Keratinocyte (primary cell): ENCODE data around the gene TMEM14B.
"Not testable (repeated sequence)": the region's sequence is repeated elsewhere in the genome, so short reads cannot be mapped to it uniquely, and the experiment has no call there.

Source experiments
- EZH2 ChIP-seq: IDR thresholded peaks from one replicate; pipeline ENCODE4 v1.6.1; 2012; ENCODE audit warnings: inconsistent platforms, mild to moderate bottlenecking, low read length, moderate library complexity
- TF ChIP-seq, protein P1 (sequence below), 3 experiments: IDR thresholded peaks in 1 of 3; conservative IDR thresholded peaks in 1 of 3; optimal IDR thresholded peaks in 1 of 3; 2 replicates in 2 of 3; 3 replicates in 1 of 3; pipeline versions ENCODE3 to v1.5.1; 2011; ENCODE audit warnings: low read length in 3 of 3, mild to moderate bottlenecking in 3 of 3, moderate library complexity in 2 of 3, control low read depth in 1 of 3, inconsistent platforms in 1 of 3; ENCODE audit not compliant: insufficient read depth in 2 of 3; ENCODE audit errors: extremely low read depth in 1 of 3

DNA sequence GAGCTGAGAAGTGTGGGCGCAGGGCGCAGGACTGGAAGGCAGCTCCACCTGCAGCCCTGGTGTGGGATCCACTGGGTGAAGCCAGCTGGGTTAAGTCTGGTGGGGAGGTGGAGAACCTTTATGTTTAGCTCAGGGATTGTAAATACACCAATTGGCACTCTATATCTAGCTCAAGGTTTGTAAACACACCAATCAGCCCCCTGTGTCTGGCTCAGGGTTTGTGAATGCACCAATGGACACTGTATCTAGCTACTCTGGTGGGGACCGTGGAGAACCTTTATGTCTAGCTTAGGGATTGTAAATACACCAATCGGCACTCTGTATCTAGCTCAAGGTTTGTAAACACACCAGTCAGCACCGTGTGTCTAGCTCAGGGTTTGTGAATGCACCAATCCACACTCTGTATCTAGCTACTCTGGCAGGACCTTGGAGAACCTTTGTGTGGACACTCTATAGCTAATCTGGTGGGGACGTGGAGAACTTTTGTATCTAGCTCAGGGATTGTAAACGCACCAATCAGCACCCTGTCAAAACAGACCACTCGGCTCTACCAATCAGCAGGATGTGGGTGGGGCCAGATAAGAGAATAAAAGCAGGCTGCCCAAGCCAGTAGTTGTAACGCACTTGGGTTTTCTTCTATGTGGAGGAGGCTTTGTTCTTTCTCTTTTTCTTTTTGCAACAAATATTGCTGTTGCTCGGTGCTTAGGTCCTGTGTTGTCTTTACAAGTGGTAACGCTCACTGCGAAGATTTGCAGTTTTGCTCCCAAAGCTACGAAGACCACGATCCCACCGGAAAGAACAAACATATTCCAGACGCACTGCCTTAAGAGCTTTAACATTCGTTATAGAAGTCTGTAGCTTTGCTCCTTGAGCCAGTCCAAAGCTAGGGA, 26.4 kb upstream of the TMEM14B start:
- TF ChIP-seq, protein P1, sequence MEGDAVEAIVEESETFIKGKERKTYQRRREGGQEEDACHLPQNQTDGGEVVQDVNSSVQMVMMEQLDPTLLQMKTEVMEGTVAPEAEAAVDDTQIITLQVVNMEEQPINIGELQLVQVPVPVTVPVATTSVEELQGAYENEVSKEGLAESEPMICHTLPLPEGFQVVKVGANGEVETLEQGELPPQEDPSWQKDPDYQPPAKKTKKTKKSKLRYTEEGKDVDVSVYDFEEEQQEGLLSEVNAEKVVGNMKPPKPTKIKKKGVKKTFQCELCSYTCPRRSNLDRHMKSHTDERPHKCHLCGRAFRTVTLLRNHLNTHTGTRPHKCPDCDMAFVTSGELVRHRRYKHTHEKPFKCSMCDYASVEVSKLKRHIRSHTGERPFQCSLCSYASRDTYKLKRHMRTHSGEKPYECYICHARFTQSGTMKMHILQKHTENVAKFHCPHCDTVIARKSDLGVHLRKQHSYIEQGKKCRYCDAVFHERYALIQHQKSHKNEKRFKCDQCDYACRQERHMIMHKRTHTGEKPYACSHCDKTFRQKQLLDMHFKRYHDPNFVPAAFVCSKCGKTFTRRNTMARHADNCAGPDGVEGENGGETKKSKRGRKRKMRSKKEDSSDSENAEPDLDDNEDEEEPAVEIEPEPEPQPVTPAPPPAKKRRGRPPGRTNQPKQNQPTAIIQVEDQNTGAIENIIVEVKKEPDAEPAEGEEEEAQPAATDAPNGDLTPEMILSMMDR (optimal IDR thresholded peaks at IDR 0.05 in 1 of 3, IDR thresholded peaks at IDR 0.05 in 1 of 3, conservative IDR thresholded peaks at IDR 0.05 in 1 of 3; ENCODE audit: extremely low read depth in 1 of 3, insufficient read depth in 2 of 3, low read length in 3 of 3): not testable (repeated sequence)
- not testable (repeated sequence) for TF ChIP-seq EZH2
